ENCODE results near the gene GLB1L3. TPM values are rescaled to one million over a fixed set of nuclear protein-coding genes. Genes with fewer than 3 reads are reported as not detected.

GLB1L3 gene
- total and polyA plus RNA-seq, 2 donors from 2014 or later, result 0.06 to 0.17 TPM

- FAIRE-seq (no peak), DNase-seq (peak in 2 of 5 donors; percentile 26 to 52)
- Histone ChIP-seq H3K9ac (ENCODE audit: low read length in 3 of 3) (no peak overlapping the region), H3K9me3 (ENCODE audit: control insufficient read depth in 2 of 3, insufficient read depth in 1 of 3, low read length in 3 of 3) (no peaks in the 10 kb centered on the region), H3K27ac (ENCODE audit: low read depth in 2 of 2, low read length in 2 of 2) (no peak overlapping the region), H3K36me3 (ENCODE audit: control insufficient read depth in 2 of 3, insufficient read depth in 3 of 3, low read length in 3 of 3) (no peaks in the 10 kb centered on the region), H3K27me3 (ENCODE audit: control insufficient read depth, insufficient read depth, low read length) (no peaks in the 10 kb centered on the region), H3K4me3 (ENCODE audit: low read length in 3 of 3) (no peak overlapping the region), H3K4me1 (ENCODE audit: control insufficient read depth in 2 of 3, insufficient read depth in 2 of 3, low read depth in 1 of 3, low read length in 3 of 3) (no peaks in the 10 kb centered on the region)
- TF ChIP-seq, protein P1, sequence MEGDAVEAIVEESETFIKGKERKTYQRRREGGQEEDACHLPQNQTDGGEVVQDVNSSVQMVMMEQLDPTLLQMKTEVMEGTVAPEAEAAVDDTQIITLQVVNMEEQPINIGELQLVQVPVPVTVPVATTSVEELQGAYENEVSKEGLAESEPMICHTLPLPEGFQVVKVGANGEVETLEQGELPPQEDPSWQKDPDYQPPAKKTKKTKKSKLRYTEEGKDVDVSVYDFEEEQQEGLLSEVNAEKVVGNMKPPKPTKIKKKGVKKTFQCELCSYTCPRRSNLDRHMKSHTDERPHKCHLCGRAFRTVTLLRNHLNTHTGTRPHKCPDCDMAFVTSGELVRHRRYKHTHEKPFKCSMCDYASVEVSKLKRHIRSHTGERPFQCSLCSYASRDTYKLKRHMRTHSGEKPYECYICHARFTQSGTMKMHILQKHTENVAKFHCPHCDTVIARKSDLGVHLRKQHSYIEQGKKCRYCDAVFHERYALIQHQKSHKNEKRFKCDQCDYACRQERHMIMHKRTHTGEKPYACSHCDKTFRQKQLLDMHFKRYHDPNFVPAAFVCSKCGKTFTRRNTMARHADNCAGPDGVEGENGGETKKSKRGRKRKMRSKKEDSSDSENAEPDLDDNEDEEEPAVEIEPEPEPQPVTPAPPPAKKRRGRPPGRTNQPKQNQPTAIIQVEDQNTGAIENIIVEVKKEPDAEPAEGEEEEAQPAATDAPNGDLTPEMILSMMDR (IDR thresholded peaks at IDR 0.05; ENCODE audit: borderline replicate concordance, extremely low read depth, insufficient read depth), result no peak
- intact Hi-C loops (cut with DNase I), result no loop called here
Measured at GRCh38 chr11:134364261-134364660, 88.1 kb downstream of the GLB1L3 start.

GRCh38 chr11:134365011-134365925 is 89.1 kb downstream of the GLB1L3 start:
- no peaks in the 10 kb centered on the region for H3K27me3 ChIP-seq (ENCODE audit: control insufficient read depth, insufficient read depth, low read length)
- TF ChIP-seq, protein P1 (IDR thresholded peaks at IDR 0.05; ENCODE audit: borderline replicate concordance, extremely low read depth, insufficient read depth), result no peak
- H3K9me3 ChIP-seq (ENCODE audit: control insufficient read depth in 2 of 3, insufficient read depth in 1 of 3, low read length in 3 of 3), result no peaks in the 10 kb centered on the region
- no peak for FAIRE-seq
- H3K9ac ChIP-seq (ENCODE audit: low read length in 3 of 3), result no peak overlapping the region
- DNase-seq, result peak in 1 of 5 donors; percentile 64
- intact Hi-C loops (cut with DNase I), result no loop called here
- no peak overlapping the region for H3K27ac ChIP-seq (ENCODE audit: low read depth in 2 of 2, low read length in 2 of 2)
- no peak overlapping the region for H3K4me3 ChIP-seq (ENCODE audit: low read length in 3 of 3)
- H3K36me3 ChIP-seq (ENCODE audit: control insufficient read depth in 2 of 3, insufficient read depth in 3 of 3, low read length in 3 of 3), result no peaks in the 10 kb centered on the region
- H3K4me1 ChIP-seq (ENCODE audit: control insufficient read depth in 2 of 3, insufficient read depth in 2 of 3, low read depth in 1 of 3, low read length in 3 of 3), result no peaks in the 10 kb centered on the region

DNA sequence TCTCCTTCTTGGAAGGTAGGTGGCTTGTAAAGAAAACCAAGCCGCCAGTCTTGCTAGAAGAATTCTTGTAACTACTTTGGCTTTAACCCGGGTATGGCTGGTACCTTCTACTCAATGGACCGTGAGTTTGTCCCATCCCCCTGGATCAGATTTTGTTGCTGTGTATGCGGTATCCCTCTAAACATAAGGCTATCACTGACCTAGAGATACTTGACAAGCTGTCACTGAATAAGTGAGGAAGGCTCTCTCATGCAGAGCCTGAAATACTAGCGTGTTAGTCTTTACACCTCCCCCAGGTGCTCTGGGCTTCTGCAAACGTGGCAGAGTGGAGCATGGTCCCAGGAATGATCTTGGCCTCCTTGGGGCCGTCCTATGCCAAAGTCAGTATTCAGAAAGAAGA is 90.1 kb downstream of the GLB1L3 start:
- H3K27me3 ChIP-seq (ENCODE audit: control insufficient read depth, insufficient read depth, low read length), result no peaks in the 10 kb centered on the region
- no peak overlapping the region for H3K9ac ChIP-seq (ENCODE audit: low read length in 3 of 3)
- H3K4me1 ChIP-seq (ENCODE audit: control insufficient read depth in 2 of 3, insufficient read depth in 2 of 3, low read depth in 1 of 3, low read length in 3 of 3), result no peaks in the 10 kb centered on the region
- no peak overlapping the region for H3K4me3 ChIP-seq (ENCODE audit: low read length in 3 of 3)
- no peaks in the 10 kb centered on the region for H3K9me3 ChIP-seq (ENCODE audit: control insufficient read depth in 2 of 3, insufficient read depth in 1 of 3, low read length in 3 of 3)
- intact Hi-C loops (cut with DNase I), result no loop called here
- H3K36me3 ChIP-seq (ENCODE audit: control insufficient read depth in 2 of 3, insufficient read depth in 3 of 3, low read length in 3 of 3), result no peaks in the 10 kb centered on the region
- DNase-seq (peak in 3 of 5 donors; percentile 48 to 70 (median 52)), FAIRE-seq (no peak)
- H3K27ac ChIP-seq (ENCODE audit: low read depth in 2 of 2, low read length in 2 of 2), result no peak overlapping the region
- TF ChIP-seq, protein P1 (IDR thresholded peaks at IDR 0.05; ENCODE audit: borderline replicate concordance, extremely low read depth, insufficient read depth), result no peak

All from kidney (tissue), 14 donors.